ENCODE measurements around the gene HEXD.
"Not testable (repeated sequence)": the region's sequence is repeated elsewhere in the genome, so short reads cannot be mapped to it uniquely, and the experiment has no call there.

HEXD gene

GRCh38 chr17:82372249-82373071, 45.7 kb upstream of the HEXD start:
- DNase-seq (ENCODE audit: low spot score): no peak
- TF ChIP-seq CTCF (IDR thresholded peaks at IDR 0.05; ENCODE audit: extremely low read depth, insufficient read depth, missing control alignments): peak; percentile 11
- in situ Hi-C loops (cut with MboI; ENCODE audit: low pct_unique_long_range_greater_than_20kb, low sequenced_read_pairs, unreplicated experiment): no loop called here

GRCh38 chr17:82373072-82373452, 45.1 kb upstream of the HEXD start:
- in situ Hi-C loops (cut with MboI; ENCODE audit: low pct_unique_long_range_greater_than_20kb, low sequenced_read_pairs, unreplicated experiment); DNase-seq (ENCODE audit: low spot score): not testable (repeated sequence)

GRCh38 chr17:82373731-82374625, 44.2 kb upstream of the HEXD start:
- DNase-seq (ENCODE audit: low spot score): no peak
- in situ Hi-C loops (cut with MboI; ENCODE audit: low pct_unique_long_range_greater_than_20kb, low sequenced_read_pairs, unreplicated experiment): no loop called here
- TF ChIP-seq CTCF (IDR thresholded peaks at IDR 0.05; ENCODE audit: extremely low read depth, insufficient read depth, missing control alignments): no peak

- no peak for TF ChIP-seq CTCF (IDR thresholded peaks at IDR 0.05; ENCODE audit: extremely low read depth, insufficient read depth, missing control alignments)
- DNase-seq (ENCODE audit: low spot score): no peak
- in situ Hi-C loops (cut with MboI; ENCODE audit: low pct_unique_long_range_greater_than_20kb, low sequenced_read_pairs, unreplicated experiment): no loop called here
Measured at GRCh38 chr17:82374626-82375331, 43.4 kb upstream of the HEXD start.

GRCh38 chr17:82375359-82376041, 42.6 kb upstream of the HEXD start:
- no peak for DNase-seq (ENCODE audit: low spot score)
- TF ChIP-seq CTCF (IDR thresholded peaks at IDR 0.05; ENCODE audit: extremely low read depth, insufficient read depth, missing control alignments): no peak
- in situ Hi-C loops (cut with MboI; ENCODE audit: low pct_unique_long_range_greater_than_20kb, low sequenced_read_pairs, unreplicated experiment): no loop called here

- DNase-seq (ENCODE audit: low spot score): no peak
- in situ Hi-C loops (cut with MboI; ENCODE audit: low pct_unique_long_range_greater_than_20kb, low sequenced_read_pairs, unreplicated experiment): no loop called here
- no peak for TF ChIP-seq CTCF (IDR thresholded peaks at IDR 0.05; ENCODE audit: extremely low read depth, insufficient read depth, missing control alignments)
Measured at GRCh38 chr17:82376042-82376730, 42.0 kb upstream of the HEXD start.

GRCh38 chr17:82377294-82377693, 40.9 kb upstream of the HEXD start:
- in situ Hi-C loops (cut with MboI; ENCODE audit: low pct_unique_long_range_greater_than_20kb, low sequenced_read_pairs, unreplicated experiment); DNase-seq (ENCODE audit: low spot score): not testable (repeated sequence)

All from GM13977 (cell line).